LoVo (cell line): ENCODE measurements around the gene ZNF568.

Experiments used
- DNase-seq: peaks from one replicate; pipeline ENCODE4 v3.0.0-alpha.2; 2016; ENCODE audit warnings: low spot score

The ZNF568 gene

GRCh38 chr19:36915992-36916830 is at the start of gene ZNF568, which contains the start of gene ZNF829:
Gene ZNF568 (plus strand): TSS chr19:36916332. CDS start chr19:36922771, 6,439 bp downstream.
Gene ZNF829 (minus strand): TSS chr19:36916291. CDS start chr19:36915167, 1,124 bp downstream.
- DNase-seq, result no peak

DNA sequence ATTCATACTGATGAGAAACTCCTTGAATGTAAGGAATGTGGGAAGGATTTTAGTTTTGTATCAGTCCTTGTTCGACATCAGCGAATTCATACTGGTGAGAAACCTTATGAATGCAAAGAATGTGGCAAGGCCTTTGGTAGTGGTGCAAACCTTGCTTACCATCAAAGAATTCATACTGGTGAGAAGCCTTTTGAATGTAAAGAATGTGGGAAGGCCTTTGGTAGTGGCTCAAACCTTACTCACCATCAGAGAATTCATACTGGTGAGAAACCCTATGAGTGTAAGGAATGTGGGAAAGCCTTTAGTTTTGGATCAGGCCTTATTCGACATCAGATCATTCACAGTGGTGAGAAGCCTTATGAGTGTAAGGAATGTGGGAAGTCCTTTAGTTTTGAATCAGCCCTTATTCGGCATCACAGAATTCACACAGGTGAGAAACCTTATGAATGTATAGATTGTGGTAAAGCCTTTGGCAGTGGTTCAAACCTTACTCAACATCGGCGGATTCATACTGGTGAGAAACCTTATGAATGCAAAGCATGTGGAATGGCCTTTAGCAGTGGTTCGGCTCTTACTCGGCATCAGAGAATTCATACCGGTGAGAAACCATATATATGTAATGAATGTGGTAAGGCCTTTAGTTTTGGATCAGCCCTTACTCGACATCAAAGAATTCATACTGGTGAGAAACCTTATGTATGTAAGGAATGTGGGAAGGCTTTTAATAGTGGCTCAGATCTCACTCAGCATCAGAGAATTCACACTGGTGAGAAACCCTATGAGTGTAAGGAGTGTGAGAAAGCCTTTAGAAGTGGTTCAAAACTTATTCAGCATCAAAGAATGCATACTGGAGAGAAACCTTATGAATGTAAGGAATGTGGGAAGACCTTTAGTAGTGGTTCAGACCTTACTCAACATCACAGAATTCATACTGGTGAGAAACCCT is 38.9 kb upstream of the ZNF568 start:
- DNase-seq, result no peak

DNA sequence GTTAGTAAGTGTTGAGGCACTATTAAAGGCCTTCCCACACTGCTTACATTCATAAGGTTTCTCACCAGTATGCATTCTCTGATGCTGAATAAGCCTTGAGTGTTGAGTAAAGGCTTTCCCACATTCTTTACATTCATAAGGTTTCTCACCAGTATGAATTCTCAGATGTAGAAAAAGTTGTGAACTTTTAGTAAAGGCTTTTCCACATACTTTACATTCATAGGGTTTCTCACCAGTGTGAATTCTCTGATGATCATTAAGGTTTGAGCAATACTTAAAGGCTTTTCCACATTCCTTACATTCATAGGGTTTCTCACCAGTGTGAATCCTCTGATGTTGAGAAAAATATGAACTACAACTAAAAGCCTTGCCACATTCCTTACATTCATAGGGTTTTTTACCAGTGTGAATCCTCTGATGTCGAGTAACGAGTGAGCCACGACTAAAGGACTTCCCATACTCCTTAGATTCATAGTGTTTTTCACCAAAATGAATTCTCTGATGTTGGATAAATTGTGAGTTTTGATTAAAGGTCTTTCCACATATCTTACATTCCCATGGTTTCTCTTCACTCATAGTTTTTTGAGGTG is 24.3 kb upstream of the ZNF568 start:
- no peak for DNase-seq

GRCh38 chr19:36894849-36895383 is 21.2 kb upstream of the ZNF568 start:
- DNase-seq, result no peak

GRCh38 chr19:36898422-36898821 is 17.7 kb upstream of the ZNF568 start:
- DNase-seq, result no peak

DNA sequence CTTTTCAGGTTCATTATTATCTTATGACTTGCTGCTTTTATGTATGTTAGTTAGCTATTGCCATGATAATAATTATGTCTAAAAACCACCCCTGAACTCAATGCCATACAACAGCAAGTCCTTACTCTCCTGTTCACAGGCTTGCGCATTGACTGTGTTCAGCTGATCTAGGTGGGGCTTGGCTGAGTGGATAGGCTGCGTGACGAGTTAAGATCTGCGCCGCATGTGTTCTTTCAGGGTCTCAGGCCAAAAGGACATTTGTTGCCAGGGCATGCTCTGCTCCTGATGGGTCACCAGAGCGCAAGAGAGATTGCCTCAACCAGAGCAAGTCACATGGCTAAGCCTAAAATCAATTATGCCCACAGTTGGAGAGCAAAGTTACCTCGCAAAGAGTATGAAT is 859 bp downstream of the ZNF568 start:
- DNase-seq, result no peak

DNA sequence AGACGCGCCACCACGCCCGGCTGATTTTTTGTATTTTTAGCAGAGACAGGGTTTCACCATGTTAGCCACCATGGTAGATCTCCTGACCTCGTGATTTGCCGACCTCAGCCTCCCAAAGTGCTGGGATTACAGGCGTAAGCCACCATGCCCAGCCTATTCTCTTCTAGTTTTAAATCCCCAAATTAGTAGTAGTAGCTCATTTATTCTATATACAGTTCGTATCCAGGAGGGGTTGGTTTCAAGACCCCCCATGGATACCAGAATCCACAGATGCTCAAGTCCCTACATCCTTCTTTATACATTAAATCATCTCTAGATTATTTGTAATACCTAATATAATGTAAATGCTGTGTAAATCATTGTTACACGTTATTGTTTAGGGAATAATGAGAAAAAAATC is 2.0 kb downstream of the ZNF568 start:
- no peak for DNase-seq

DNA sequence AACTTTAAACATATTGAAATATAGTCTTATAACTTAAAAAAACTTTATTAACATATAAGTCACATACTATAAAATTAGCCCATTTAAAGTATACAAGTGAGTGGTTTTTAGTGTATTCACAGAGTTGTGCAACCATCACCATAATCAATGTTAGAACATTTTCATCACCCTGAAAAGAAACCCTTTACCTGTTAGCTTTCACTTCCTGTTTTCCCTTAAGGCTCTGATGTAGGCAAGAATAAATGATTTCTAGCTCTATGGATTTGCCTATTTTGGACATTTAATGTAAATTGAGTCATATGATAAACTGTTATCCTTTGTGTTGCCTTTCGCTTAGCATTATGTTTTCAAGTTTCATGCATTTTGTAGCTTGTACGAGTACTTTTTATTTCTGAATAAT is 15.6 kb downstream of the ZNF568 start:
- no peak for DNase-seq

DNA sequence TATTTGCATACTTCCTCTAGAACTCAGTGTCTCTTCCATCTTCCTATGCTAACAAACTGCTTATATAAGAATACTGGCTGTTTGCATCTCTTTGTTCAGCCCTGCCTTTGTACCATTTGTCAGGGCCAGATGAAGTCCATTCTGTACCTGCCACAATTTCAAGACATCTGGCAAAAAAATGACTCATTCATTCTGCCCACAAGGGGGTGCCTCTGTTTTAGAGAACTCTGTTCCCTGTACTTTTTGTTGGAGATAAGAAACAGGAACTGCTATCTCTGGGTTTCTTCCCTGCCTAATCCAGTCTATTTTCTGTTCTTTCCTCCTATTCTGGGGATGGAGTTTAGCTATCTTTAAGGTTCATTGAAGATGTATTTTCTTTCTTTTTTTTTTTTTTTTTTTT is 23.0 kb downstream of the ZNF568 start:
- no peak for DNase-seq

DNA sequence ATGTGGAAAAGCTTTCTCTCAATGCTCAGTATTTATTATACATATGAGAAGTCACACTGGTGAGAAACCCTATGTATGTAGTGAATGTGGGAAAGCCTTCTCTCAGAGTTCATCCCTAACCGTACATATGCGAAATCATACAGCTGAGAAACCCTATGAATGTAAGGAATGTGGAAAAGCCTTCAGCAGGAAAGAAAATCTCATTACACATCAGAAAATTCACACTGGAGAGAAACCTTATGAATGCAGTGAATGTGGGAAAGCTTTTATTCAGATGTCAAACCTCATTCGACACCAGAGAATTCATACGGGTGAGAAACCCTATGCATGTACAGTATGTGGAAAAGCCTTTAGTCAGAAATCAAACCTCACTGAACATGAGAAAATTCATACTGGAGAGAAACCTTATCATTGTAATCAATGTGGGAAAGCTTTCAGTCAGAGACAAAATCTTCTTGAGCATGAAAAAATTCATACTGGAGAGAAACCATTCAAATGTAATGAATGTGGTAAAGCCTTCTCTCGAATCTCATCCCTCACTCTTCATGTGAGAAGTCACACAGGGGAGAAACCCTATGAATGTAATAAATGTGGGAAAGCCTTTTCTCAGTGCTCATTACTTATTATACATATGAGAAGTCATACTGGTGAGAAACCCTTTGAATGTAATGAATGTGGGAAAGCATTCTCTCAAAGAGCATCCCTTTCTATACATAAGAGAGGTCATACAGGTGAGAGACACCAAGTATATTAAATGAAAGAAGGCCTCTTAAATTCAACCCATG is 34.4 kb downstream of the ZNF568 start:
- no peak for DNase-seq

- DNase-seq, result no peak
Observed at GRCh38 chr19:36962346-36962745, 46.2 kb downstream of the ZNF568 start.

GRCh38 chr19:36963280-36963679 is 47.1 kb downstream of the ZNF568 start:
- no peak for DNase-seq

DNA sequence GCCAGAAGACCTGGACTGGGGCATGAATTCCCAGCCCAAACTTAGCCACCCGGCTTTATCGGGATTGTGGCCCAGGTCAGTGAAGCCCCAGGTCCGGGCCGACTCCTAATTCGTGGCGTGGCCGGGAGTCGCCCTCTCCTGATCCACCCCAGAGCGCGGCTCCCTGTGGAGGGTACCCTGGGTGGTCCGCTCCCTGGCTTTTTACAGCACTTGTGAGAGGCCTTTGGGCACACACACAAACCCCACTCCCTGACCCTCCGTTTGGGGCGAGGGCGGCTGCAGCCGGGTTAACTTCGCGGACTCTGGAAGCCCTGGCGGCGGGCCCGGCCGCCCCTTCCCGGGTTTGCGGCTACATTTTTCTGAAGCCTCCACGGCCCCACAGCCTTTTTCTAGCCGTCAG is 56.4 kb downstream of the ZNF568 start:
- DNase-seq, result no peak

DNA sequence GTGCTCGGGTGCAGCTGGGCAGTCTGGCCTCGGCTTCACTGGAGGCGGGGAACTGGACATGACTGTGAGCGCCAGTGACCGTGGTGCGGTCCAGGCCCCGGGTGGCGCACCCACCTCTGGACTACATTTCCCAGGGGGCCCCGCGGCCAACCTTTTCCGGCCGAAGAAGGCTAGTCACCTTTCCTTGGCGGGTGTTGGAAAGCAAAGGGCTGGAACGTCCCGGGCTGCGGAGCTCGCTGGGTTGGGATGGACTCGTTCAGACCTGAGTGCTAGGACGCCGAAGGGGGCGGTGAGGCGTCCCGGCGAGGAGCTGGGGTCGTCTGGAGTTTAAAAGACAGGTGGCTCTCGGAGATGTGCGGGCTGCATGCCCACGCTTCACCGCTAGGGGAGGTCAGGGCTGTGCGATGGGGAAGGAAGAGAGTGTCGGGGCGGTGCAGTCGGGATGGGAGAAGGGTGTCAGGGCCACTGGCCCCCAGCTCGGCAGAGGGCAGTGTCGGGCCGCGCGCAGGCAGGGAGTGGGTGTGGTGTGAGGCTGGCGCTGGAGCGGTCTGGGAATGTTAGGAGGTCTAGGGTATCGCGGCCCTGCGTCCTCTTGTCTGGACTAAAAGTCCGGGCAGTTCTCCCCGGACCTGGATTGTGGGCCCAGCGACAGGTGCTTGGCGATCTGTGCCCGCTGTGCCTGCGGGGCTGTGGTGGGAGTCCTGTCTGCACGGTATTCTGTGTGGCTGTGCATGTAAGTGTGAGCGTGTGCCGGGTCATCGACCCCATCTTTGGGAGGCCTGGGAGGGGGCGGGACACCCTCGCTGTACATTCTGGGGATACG is 57.1 kb downstream of the ZNF568 start:
- no peak for DNase-seq

GRCh38 chr19:36973844-36974195 is 57.7 kb downstream of the ZNF568 start:
- DNase-seq, result no peak

DNA sequence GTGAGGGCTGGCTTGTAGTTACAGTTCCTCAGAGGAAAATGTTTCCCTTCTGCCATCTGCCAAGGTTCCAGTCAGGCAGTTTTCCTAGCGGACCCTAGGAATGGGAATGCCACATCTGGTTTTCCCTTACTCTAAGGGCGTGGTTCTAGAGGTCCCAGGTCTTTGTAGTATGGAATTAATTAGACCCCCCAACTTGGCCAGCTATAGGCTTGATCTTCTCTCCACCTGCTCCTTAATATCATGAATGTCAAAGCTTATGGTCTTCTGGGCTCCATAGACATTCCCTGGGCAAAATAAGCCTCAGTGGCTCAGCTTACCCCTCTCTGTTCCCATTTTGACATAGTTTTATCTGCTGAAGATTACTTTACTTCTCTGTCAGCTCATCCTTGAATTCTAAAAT is 70.0 kb downstream of the ZNF568 start:
- no peak for DNase-seq

- no peak for DNase-seq
Observed at GRCh38 chr19:36986601-36987000, 70.5 kb downstream of the ZNF568 start.

DNA sequence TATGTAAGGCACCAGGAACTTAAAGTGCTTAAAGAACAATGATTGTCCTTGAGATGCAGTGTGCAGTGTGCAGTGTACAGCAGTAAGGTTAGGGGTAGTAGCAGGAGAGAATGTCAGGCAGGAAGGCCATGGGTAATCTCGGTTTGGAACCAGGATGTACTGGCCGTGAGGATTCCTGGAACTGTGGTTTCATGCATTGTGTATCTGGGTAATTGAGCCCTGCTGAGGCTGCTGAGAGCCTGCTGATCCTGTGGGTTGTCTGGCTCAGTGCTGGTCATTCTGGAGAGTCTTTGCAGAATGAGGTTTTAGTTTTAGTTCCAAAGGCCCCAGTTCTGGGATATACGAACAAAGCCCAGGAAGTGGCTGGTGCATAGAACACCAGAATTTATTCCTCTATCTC is 71.0 kb downstream of the ZNF568 start:
- DNase-seq, result no peak

- DNase-seq, result no peak
Observed at GRCh38 chr19:36997152-36997842, 81.2 kb downstream of the ZNF568 start.

DNA sequence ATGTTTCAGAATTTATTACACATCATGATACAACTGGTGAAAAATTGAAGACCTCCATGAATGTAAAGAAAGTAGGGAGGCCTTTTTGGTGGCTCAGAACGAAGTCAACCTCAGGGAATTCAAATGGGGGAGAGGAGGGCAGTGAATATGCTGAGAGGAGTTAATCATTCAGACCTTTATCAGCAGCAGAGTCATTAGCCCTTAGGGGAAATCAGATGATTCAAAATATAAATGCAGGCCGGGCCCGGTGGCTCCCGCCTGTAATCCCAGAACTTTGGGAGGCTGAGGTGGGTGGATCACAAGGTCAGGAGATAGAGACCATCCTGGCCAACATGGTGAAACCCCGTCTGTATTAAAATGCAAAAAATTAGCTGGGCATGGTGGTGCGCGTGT is 81.7 kb downstream of the ZNF568 start:
- no peak for DNase-seq
